Measurements from ENCODE around the gene TBX1. TPM values are rescaled to one million over a fixed set of nuclear protein-coding genes. Genes with fewer than 3 reads are reported as not detected.

TBX1 gene
- total RNA-seq, 1 experiment from 2014 or later, result 3.9 TPM

DNA sequence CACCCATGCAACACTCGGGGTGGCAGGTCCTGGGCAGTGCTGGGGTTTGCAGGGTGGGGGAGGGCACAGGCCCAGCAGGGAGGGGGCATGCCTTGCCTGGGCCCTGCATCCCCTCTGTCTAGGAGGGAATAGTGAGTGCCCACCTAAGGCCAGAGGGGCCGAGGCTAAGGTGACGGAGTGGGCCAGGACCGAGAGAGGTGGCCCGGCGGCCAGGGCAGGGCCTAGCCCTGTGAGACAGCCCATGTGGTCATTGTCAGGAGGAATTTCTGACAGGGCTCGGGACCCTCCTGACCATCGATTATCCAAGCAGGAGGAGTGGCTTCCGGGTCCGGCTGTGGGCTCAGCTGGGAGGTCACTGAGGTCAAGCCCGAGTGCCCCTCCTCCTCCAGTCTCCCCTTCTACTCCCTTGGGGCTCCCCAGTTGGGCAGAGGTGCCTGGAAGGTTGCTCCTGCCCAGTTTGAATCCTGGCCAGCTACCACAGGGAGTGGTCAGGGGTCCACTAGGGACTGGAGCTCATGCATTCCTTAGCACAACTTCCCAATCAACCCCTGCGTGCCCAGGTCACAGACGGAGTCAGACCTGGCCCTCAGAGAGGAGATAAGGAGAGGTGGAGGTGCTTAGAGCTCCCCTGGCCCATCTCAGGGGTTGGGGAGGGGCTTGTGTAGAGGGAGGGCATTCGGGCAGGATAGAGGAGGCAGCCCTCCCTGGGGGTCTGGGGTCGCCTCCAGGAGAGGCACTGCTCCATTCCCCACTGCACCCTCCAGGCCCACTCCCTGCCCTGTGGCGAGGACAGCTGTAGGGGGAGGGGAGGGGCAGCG is 22.5 kb upstream of the TBX1 start (continued):
- TF ChIP-seq ZBTB33 (IDR thresholded peaks at IDR 0.05; ENCODE audit: extremely low read depth, insufficient replicate concordance, low read length) (no peak), REST (IDR thresholded peaks at IDR 0.05; ENCODE audit: low read depth) (no peak), ZFX (IDR thresholded peaks at IDR 0.05) (no peak)
- TF ChIP-seq, protein P1, sequence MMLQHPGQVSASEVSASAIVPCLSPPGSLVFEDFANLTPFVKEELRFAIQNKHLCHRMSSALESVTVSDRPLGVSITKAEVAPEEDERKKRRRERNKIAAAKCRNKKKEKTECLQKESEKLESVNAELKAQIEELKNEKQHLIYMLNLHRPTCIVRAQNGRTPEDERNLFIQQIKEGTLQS (IDR thresholded peaks at IDR 0.05), result no peak

GRCh38 chr22:19738664-19739447 is 21.7 kb upstream of the TBX1 start:
- Histone ChIP-seq H3K9ac (ENCODE audit: low read length) (no peak overlapping the region), H3K4me1 (ENCODE audit: control insufficient read depth in 1 of 2, insufficient read depth in 2 of 2, low read length in 2 of 2) (no peaks in the 10 kb centered on the region), H3K9me2 (ENCODE audit: insufficient read depth) (no peaks in the 10 kb centered on the region), H3K79me2 (ENCODE audit: insufficient read depth, low read length) (no peaks in the 10 kb centered on the region), H2AFZ (ENCODE audit: low read depth, low read length, poor library complexity, severe bottlenecking) (no peak overlapping the region), H3K9me3 (ENCODE audit: control insufficient read depth in 1 of 2, insufficient read depth in 1 of 2, low read depth in 1 of 2, low read length in 2 of 2) (no peaks in the 10 kb centered on the region), H4K20me1 (ENCODE audit: insufficient read depth) (no peaks in the 10 kb centered on the region), H3K4me2 (ENCODE audit: low read length) (no peak overlapping the region), H3K36me3 (ENCODE audit: control insufficient read depth in 1 of 2, insufficient read depth in 2 of 2, low read length in 2 of 2) (no peaks in the 10 kb centered on the region), H3K27me3 (ENCODE audit: insufficient read depth, low read length) (no peaks in the 10 kb centered on the region), H3K27ac (ENCODE audit: low read depth, low read length) (no peak overlapping the region), H3K4me3 (replicated peaks in 1 of 2; ENCODE audit: low read depth in 1 of 2, low read length in 2 of 2) (no peak overlapping the region)
- ChIA-PET POLR2A (no interaction called here), CTCF (no interaction called here), RAD21 (ENCODE audit: low non-redundant PET in 1 of 2, low total read pairs in 2 of 2, uncharacterized antibody in 2 of 2, unreplicated experiment in 2 of 2) (no interaction called here)
- ATAC-seq (no peak), DNase-seq (ENCODE audit: low read depth, low spot score) (no peak)
- BruUV-seq (replicated peaks), result no TSS peak
- intact Hi-C loops (cut with micrococcal nuclease), result no loop called here
- TF ChIP-seq ELF1 (IDR thresholded peaks at IDR 0.05; ENCODE audit: borderline replicate concordance, low read depth) (no peak), EGR1 (IDR thresholded peaks at IDR 0.05; ENCODE audit: low read depth) (no peak), YY1 (IDR thresholded peaks at IDR 0.05; ENCODE audit: extremely low read depth, insufficient replicate concordance, low read depth, low read length) (no peak), SIN3A (IDR thresholded peaks at IDR 0.05; ENCODE audit: low read depth) (no peak), POLR2A (IDR thresholded peaks at IDR 0.05; ENCODE audit: borderline replicate concordance, extremely low read depth, insufficient read depth, insufficient read length) (no peak), MAX (IDR thresholded peaks at IDR 0.05) (no peak), CTCF (IDR thresholded peaks at IDR 0.05 in 2 of 3, conservative IDR thresholded peaks at IDR 0.05 in 1 of 3; ENCODE audit: borderline replicate concordance in 1 of 3, insufficient read depth in 1 of 3, low read depth in 2 of 3, low read length in 2 of 3) (no peak), JUND (IDR thresholded peaks at IDR 0.05) (no peak)

Measured in HCT116 (cell line).